Measurements from ENCODE around the gene ZNF536. TPM values are rescaled to one million over a fixed set of nuclear protein-coding genes. Genes with fewer than 3 reads are reported as not detected.
"Not testable (repeated sequence)": the region's sequence is repeated elsewhere in the genome, so short reads cannot be mapped to it uniquely, and the experiment has no call there.

ZNF536 gene
- total and polyA plus RNA-seq, 2 donors (not counting 1 experiment from before 2014, with no cell fraction given) = not detected

DNA sequence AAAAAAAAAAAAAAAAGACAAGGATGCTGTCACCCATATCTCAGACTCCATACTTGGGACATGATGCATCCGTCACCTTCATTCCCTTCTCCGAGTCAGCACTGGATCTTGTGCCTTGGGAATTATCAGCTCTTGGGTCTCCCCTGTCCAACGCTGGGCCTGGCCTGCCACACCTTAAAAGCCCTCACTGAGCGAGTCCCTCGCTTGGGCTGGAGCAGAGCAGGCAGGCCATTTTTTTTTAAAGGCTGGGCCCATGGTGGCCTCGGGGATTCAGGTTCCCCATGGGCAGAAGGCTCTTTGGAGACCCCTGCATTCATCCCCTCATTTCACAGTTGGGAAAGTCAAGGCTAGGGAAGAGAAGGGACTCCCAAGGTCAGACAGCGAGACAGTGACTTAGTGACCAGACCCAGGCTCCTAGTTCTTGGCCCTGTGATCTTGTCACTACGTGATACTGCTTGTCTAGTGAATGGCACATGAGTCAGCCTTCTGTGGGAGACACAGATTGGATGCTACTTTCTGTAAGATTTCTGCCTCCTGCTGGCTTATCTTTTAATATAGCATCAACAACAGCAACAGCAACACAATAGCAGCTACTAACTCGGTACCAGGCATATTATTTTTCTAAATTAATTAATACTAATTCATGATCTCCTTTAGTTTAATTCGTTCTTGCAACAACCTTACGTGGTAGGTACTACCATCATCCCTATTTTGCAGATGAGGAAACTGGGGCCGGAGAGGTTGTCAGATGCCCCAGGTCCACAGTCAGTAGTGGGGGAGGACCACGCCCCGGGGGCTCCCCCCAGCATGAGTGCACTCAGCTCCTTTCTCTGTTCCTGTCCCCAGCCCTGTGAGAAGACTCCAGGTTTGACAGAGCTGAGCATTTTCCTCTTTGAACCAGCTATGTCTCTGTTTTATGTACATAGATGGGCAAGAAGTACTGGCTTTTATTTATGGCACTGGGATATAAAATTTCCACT is 27.4 kb upstream of the ZNF536 start:
- TF ChIP-seq CTCF (IDR thresholded peaks at IDR 0.05) (no peak), EZH2 (IDR thresholded peaks at IDR 0.05; ENCODE audit: borderline replicate concordance, insufficient read depth, low read depth, low read length, poor library complexity, severe bottlenecking) (no peak)
- Histone ChIP-seq H3K4me3 (ENCODE audit: control extremely low read depth in 1 of 5, extremely low read depth in 1 of 5, insufficient read depth in 1 of 5, low read depth in 2 of 5, low read length in 4 of 5) (no peak overlapping the region), H3K9ac (ENCODE audit: low read length) (no peak overlapping the region), H3K4me1 (ENCODE audit: control insufficient read depth in 2 of 2, insufficient read depth in 2 of 2, low read length in 2 of 2) (no peaks in the 10 kb centered on the region), H3K9me3 (ENCODE audit: control extremely low read depth in 1 of 3, control insufficient read depth in 2 of 3, insufficient read depth in 1 of 3, low read length in 2 of 3) (peaks cover 0 to 12% (median 0%) of the 10 kb centered on the region in 3 donors), H3K27ac (ENCODE audit: low read length in 2 of 2) (no peak overlapping the region), H3K79me2 (ENCODE audit: control insufficient read depth, insufficient read depth, low read length) (no peaks in the 10 kb centered on the region), H3K36me3 (replicated peaks in 1 of 2; ENCODE audit: control extremely low read depth in 1 of 2, control insufficient read depth in 1 of 2, extremely low read depth in 1 of 2, insufficient read depth in 2 of 2, low read length in 1 of 2) (no peaks in the 10 kb centered on the region), H3K4me2 (replicated peaks; ENCODE audit: low read depth, low read length, poor library complexity, severe bottlenecking) (no peak overlapping the region), H4K20me1 (ENCODE audit: control insufficient read depth, insufficient read depth, low read length, poor library complexity, severe bottlenecking) (no peaks in the 10 kb centered on the region), H3K27me3 (replicated peaks in 1 of 4; ENCODE audit: control extremely low read depth in 1 of 4, control insufficient read depth in 3 of 4, insufficient read depth in 4 of 4, low read length in 3 of 4) (no peaks in the 10 kb centered on the region), H2AFZ (ENCODE audit: insufficient read depth, low read depth, low read length, poor library complexity, severe bottlenecking) (no peak overlapping the region)
- ChIA-PET POLR2A (no interaction called here), CTCF (no interaction called here)
- Mint-ChIP-seq H3K27ac (no peak overlapping the region), H3K4me3 (no peak overlapping the region), H3K4me1 (no peaks in the 10 kb centered on the region), H3K9me3 (ENCODE audit: insufficient read depth) (no peaks in the 10 kb centered on the region), H3K27me3 (no peaks in the 10 kb centered on the region)
- intact Hi-C loops (cut with micrococcal nuclease) = no loop called here
- no peak for DNase-seq
- 95% methylated on average over 9 of the region's 14 CpGs for WGBS (ENCODE audit: insufficient coverage)
- no peak for ATAC-seq (ENCODE audit: low read depth)

GRCh38 chr19:30345686-30346085 is 26.5 kb upstream of the ZNF536 start:
- ChIA-PET CTCF (no interaction called here), POLR2A (no interaction called here)
- Histone ChIP-seq H2AFZ (ENCODE audit: insufficient read depth, low read depth, low read length, poor library complexity, severe bottlenecking) (no peak overlapping the region), H3K36me3 (replicated peaks in 1 of 2; ENCODE audit: control extremely low read depth in 1 of 2, control insufficient read depth in 1 of 2, extremely low read depth in 1 of 2, insufficient read depth in 2 of 2, low read length in 1 of 2) (no peaks in the 10 kb centered on the region), H3K4me1 (ENCODE audit: control insufficient read depth in 2 of 2, insufficient read depth in 2 of 2, low read length in 2 of 2) (no peaks in the 10 kb centered on the region), H3K79me2 (ENCODE audit: control insufficient read depth, insufficient read depth, low read length) (no peaks in the 10 kb centered on the region), H4K20me1 (ENCODE audit: control insufficient read depth, insufficient read depth, low read length, poor library complexity, severe bottlenecking) (no peaks in the 10 kb centered on the region), H3K27ac (ENCODE audit: low read length in 2 of 2) (no peak overlapping the region), H3K9me3 (ENCODE audit: control extremely low read depth in 1 of 3, control insufficient read depth in 2 of 3, insufficient read depth in 1 of 3, low read length in 2 of 3) (peaks cover 0 to 6% (median 0%) of the 10 kb centered on the region in 3 donors), H3K4me2 (replicated peaks; ENCODE audit: low read depth, low read length, poor library complexity, severe bottlenecking) (no peak overlapping the region), H3K27me3 (replicated peaks in 1 of 4; ENCODE audit: control extremely low read depth in 1 of 4, control insufficient read depth in 3 of 4, insufficient read depth in 4 of 4, low read length in 3 of 4) (no peaks in the 10 kb centered on the region), H3K4me3 (ENCODE audit: control extremely low read depth in 1 of 5, extremely low read depth in 1 of 5, insufficient read depth in 1 of 5, low read depth in 2 of 5, low read length in 4 of 5) (no peak overlapping the region), H3K9ac (ENCODE audit: low read length) (no peak overlapping the region)
- no peak for TF ChIP-seq EZH2 (IDR thresholded peaks at IDR 0.05; ENCODE audit: borderline replicate concordance, insufficient read depth, low read depth, low read length, poor library complexity, severe bottlenecking)
- no peak for TF ChIP-seq CTCF (IDR thresholded peaks at IDR 0.05)
- H3K4me3 Mint-ChIP-seq = no peak overlapping the region
- no peaks in the 10 kb centered on the region for H3K4me1 Mint-ChIP-seq
- WGBS (ENCODE audit: insufficient coverage) = 94% methylated on average over 8 of the region's 8 CpGs
- no peaks in the 10 kb centered on the region for H3K27me3 Mint-ChIP-seq
- no peaks in the 10 kb centered on the region for H3K9me3 Mint-ChIP-seq (ENCODE audit: insufficient read depth)
- intact Hi-C loops (cut with micrococcal nuclease) = no loop called here
- DNase-seq (no peak), ATAC-seq (ENCODE audit: low read depth) (no peak)
- no peak overlapping the region for H3K27ac Mint-ChIP-seq

DNA sequence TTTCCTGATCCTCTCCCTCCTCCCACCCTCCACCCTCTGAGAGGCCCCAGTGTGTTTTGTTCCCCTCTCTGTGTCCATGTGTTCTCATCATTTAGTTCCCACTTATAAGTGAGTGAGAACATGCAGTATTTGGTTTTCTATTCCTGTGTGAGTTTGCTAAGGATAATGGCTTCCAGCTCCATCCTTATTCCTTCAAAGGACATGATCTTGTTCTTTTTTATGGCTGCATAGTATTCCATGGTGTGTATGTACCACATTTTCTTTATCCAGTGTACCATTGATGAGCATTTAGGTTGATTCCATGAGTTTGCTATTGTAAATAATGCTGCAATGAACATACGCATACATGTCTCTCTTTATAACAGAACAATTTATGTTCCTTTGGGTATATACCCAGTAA is 25.7 kb upstream of the ZNF536 start:
- H3K27me3 Mint-ChIP-seq; H3K4me3 Mint-ChIP-seq; H3K4me3 ChIP-seq (ENCODE audit: control extremely low read depth in 1 of 5, extremely low read depth in 1 of 5, insufficient read depth in 1 of 5, low read depth in 2 of 5, low read length in 4 of 5); H3K27ac ChIP-seq (ENCODE audit: low read length in 2 of 2); ATAC-seq (ENCODE audit: low read depth); H3K4me2 ChIP-seq (replicated peaks; ENCODE audit: low read depth, low read length, poor library complexity, severe bottlenecking); H3K9me3 Mint-ChIP-seq (ENCODE audit: insufficient read depth); CTCF ChIA-PET; H2AFZ ChIP-seq (ENCODE audit: insufficient read depth, low read depth, low read length, poor library complexity, severe bottlenecking); H3K79me2 ChIP-seq (ENCODE audit: control insufficient read depth, insufficient read depth, low read length); H3K9me3 ChIP-seq (ENCODE audit: control extremely low read depth in 1 of 3, control insufficient read depth in 2 of 3, insufficient read depth in 1 of 3, low read length in 2 of 3); H3K27ac Mint-ChIP-seq; intact Hi-C loops (cut with micrococcal nuclease); H3K4me1 Mint-ChIP-seq; H3K4me1 ChIP-seq (ENCODE audit: control insufficient read depth in 2 of 2, insufficient read depth in 2 of 2, low read length in 2 of 2); DNase-seq; H4K20me1 ChIP-seq (ENCODE audit: control insufficient read depth, insufficient read depth, low read length, poor library complexity, severe bottlenecking); H3K36me3 ChIP-seq (replicated peaks in 1 of 2; ENCODE audit: control extremely low read depth in 1 of 2, control insufficient read depth in 1 of 2, extremely low read depth in 1 of 2, insufficient read depth in 2 of 2, low read length in 1 of 2); H3K9ac ChIP-seq (ENCODE audit: low read length); POLR2A ChIA-PET; H3K27me3 ChIP-seq (replicated peaks in 1 of 4; ENCODE audit: control extremely low read depth in 1 of 4, control insufficient read depth in 3 of 4, insufficient read depth in 4 of 4, low read length in 3 of 4): not testable (repeated sequence)
- no CpG with 5 or more reads among the region's 1 CpG for WGBS (ENCODE audit: insufficient coverage)

All from B cell (primary cell).